Astrocyte (in vitro differentiated cells and primary cell): ENCODE data around the gene AATF. TPM values are rescaled to one million over a fixed set of nuclear protein-coding genes. Genes with fewer than 3 reads are reported as not detected.

Experiments used
- DNase-seq: peaks from one replicate; pipeline ENCODE4 v3.0.0-alpha.2; 2010; ENCODE audit warnings: low read depth
- FAIRE-seq: peaks from 2 replicates; lab custom pipeline; 2011; peaks lifted over from hg19 to GRCh38; lab: Jason Lieb, UNC
- H2AFZ ChIP-seq: 2 replicates; pipeline ENCODE4 v1.6.0; 2012; ENCODE audit warnings: low read depth, low read length, inconsistent platforms
- H3K27ac ChIP-seq: 2 replicates; pipeline ENCODE4 v1.5.1; 2011; ENCODE audit warnings: low read depth, low read length, inconsistent platforms
- H3K27me3 ChIP-seq: 2 replicates; pipeline ENCODE4 v1.6.0; 2011; ENCODE audit warnings: low read length, inconsistent platforms; ENCODE audit not compliant: insufficient read depth
- H3K36me3 ChIP-seq: 2 replicates; pipeline ENCODE4 v1.5.1; 2011; ENCODE audit warnings: low read length, inconsistent platforms; ENCODE audit not compliant: insufficient read depth
- H3K4me1 ChIP-seq: 2 replicates; pipeline ENCODE4 v1.5.1; 2011; ENCODE audit warnings: low read length, inconsistent platforms; ENCODE audit not compliant: insufficient read depth
- H3K4me2 ChIP-seq: 2 replicates; pipeline ENCODE4 v1.6.0; 2012; ENCODE audit warnings: low read length, inconsistent platforms
- H3K4me3 ChIP-seq: 2 replicates; pipeline ENCODE4 v1.5.1; 2011; ENCODE audit warnings: low read depth, mild to moderate bottlenecking, low read length, inconsistent platforms; ENCODE audit not compliant: insufficient read depth
- H3K79me2 ChIP-seq: 2 replicates; pipeline ENCODE4 v1.6.0; 2012; ENCODE audit warnings: mild to moderate bottlenecking, low read length, inconsistent platforms; ENCODE audit not compliant: insufficient read depth
- H3K9ac ChIP-seq: 2 replicates; pipeline ENCODE4 v1.6.0; 2012; ENCODE audit warnings: mild to moderate bottlenecking, low read length, inconsistent platforms
- H3K9me3 ChIP-seq: 2 replicates; pipeline ENCODE4 v1.5.1; 2012; ENCODE audit warnings: low read depth, mild to moderate bottlenecking, low read length, inconsistent platforms; ENCODE audit not compliant: insufficient read depth
- H4K20me1 ChIP-seq: 2 replicates; pipeline ENCODE4 v1.6.0; 2012; ENCODE audit warnings: low read length, inconsistent platforms; ENCODE audit not compliant: insufficient read depth
- H3K27ac Mint-ChIP-seq: one replicate; pipeline ENCODE4 v1.8.0; 2021; ENCODE audit warnings: mild to moderate bottlenecking, mixed read lengths; ENCODE audit not compliant: unreplicated experiment
- H3K27me3 Mint-ChIP-seq: one replicate; pipeline ENCODE4 v1.8.0; 2021; ENCODE audit warnings: low read depth, mixed read lengths; ENCODE audit not compliant: unreplicated experiment
- H3K36me3 Mint-ChIP-seq: one replicate; pipeline ENCODE4 v1.8.0; 2021; ENCODE audit warnings: low read depth, mixed read lengths; ENCODE audit not compliant: unreplicated experiment
- H3K4me1 Mint-ChIP-seq: one replicate; pipeline ENCODE4 v1.8.0; 2021; ENCODE audit warnings: low read depth, mixed read lengths; ENCODE audit not compliant: unreplicated experiment
- H3K4me3 Mint-ChIP-seq: one replicate; pipeline ENCODE4 v1.8.0; 2021; ENCODE audit warnings: mild to moderate bottlenecking, moderate library complexity, mixed read lengths; ENCODE audit not compliant: unreplicated experiment
- H3K9me3 Mint-ChIP-seq: one replicate; pipeline ENCODE4 v1.8.0; 2021; ENCODE audit warnings: mild to moderate bottlenecking, mixed read lengths; ENCODE audit not compliant: unreplicated experiment
- CTCF ChIP-seq: IDR thresholded peaks from 2 replicates; pipeline ENCODE4 v1.5.1; 2011; ENCODE audit warnings: low read depth, mild to moderate bottlenecking, inconsistent platforms, low read length, moderate library complexity; ENCODE audit not compliant: insufficient read depth
- EZH2 ChIP-seq: IDR thresholded peaks from 2 replicates; pipeline ENCODE4 v1.6.1; 2012; ENCODE audit warnings: mild to moderate bottlenecking, low read length, inconsistent platforms; ENCODE audit not compliant: insufficient read depth
- total RNA-seq: library from RNA; stranded (reverse); gene quantifications from 2 replicates; pipeline ENCODE4 v1.2.1, GENCODE V29; 2021

Gene AATF
- total RNA-seq, 1 donor from 2014 or later = 47.1 TPM

- no peak overlapping the region for H3K9ac ChIP-seq
- Mint-ChIP-seq H3K27ac (no peak overlapping the region), H3K4me1 (peaks cover 29% of the 10 kb centered on the region)
Observed at GRCh38 chr17:36929851-36930582, 18.7 kb upstream of the AATF start.

GRCh38 chr17:36930583-36930900 is 18.2 kb upstream of the AATF start:
- Mint-ChIP-seq H3K36me3 (peaks cover 12% of the 10 kb centered on the region), H3K27ac (no peak overlapping the region), H3K9me3 (peaks cover 14% of the 10 kb centered on the region), H3K27me3 (peaks cover 67% of the 10 kb centered on the region), H3K4me1 (peaks cover 29% of the 10 kb centered on the region), H3K4me3 (no peak overlapping the region)
- DNase-seq (no peak), FAIRE-seq (no peak)
- H3K27ac ChIP-seq = no peak overlapping the region
- peaks cover 3% of the 10 kb centered on the region for H3K9me3 ChIP-seq
- peaks cover 25% of the 10 kb centered on the region for H4K20me1 ChIP-seq
- peaks cover 27% of the 10 kb centered on the region for H3K4me1 ChIP-seq
- no peak overlapping the region for H3K4me2 ChIP-seq
- H3K4me3 ChIP-seq = no peak overlapping the region
- H3K36me3 ChIP-seq = no peaks in the 10 kb centered on the region
- H2AFZ ChIP-seq = no peak overlapping the region
- H3K79me2 ChIP-seq = no peaks in the 10 kb centered on the region
- peaks cover 80% of the 10 kb centered on the region for H3K27me3 ChIP-seq
- H3K9ac ChIP-seq = no peak overlapping the region
- TF ChIP-seq EZH2 (no peak), CTCF (no peak)

More at GRCh38 chr17:36929851-36930582, 18.7 kb upstream of the AATF start:
- DNase-seq (no peak), FAIRE-seq (no peak)
- Histone ChIP-seq H3K36me3 (no peaks in the 10 kb centered on the region), H3K27me3 (peaks cover 75% of the 10 kb centered on the region), H3K4me3 (no peak overlapping the region), H4K20me1 (peaks cover 20% of the 10 kb centered on the region), H3K9me3 (peaks cover 3% of the 10 kb centered on the region), H3K4me2 (no peak overlapping the region), H3K27ac (no peak overlapping the region), H2AFZ (no peak overlapping the region), H3K79me2 (no peaks in the 10 kb centered on the region), H3K4me1 (peaks cover 22% of the 10 kb centered on the region)
- H3K9me3 Mint-ChIP-seq = peaks cover 9% of the 10 kb centered on the region
- H3K36me3 Mint-ChIP-seq = peaks cover 12% of the 10 kb centered on the region
- no peak for TF ChIP-seq EZH2
- TF ChIP-seq CTCF = no peak
- H3K4me3 Mint-ChIP-seq = no peak overlapping the region
- H3K27me3 Mint-ChIP-seq = peaks cover 65% of the 10 kb centered on the region

- Mint-ChIP-seq H3K27ac (no peak overlapping the region), H3K9me3 (peaks cover 14% of the 10 kb centered on the region), H3K36me3 (peaks cover 12% of the 10 kb centered on the region), H3K4me3 (no peak overlapping the region), H3K4me1 (peaks cover 28% of the 10 kb centered on the region), H3K27me3 (peaks cover 61% of the 10 kb centered on the region)
- TF ChIP-seq EZH2 (no peak), CTCF (no peak)
- peaks cover 3% of the 10 kb centered on the region for H3K9me3 ChIP-seq
- H3K9ac ChIP-seq = no peak overlapping the region
- peaks cover 27% of the 10 kb centered on the region for H3K4me1 ChIP-seq
- DNase-seq (no peak), FAIRE-seq (no peak)
- H2AFZ ChIP-seq = no peak overlapping the region
- no peak overlapping the region for H3K27ac ChIP-seq
- no peak overlapping the region for H3K4me2 ChIP-seq
- H3K4me3 ChIP-seq = no peak overlapping the region
- peaks cover 85% of the 10 kb centered on the region for H3K27me3 ChIP-seq
- no peaks in the 10 kb centered on the region for H3K79me2 ChIP-seq
- H3K36me3 ChIP-seq = no peaks in the 10 kb centered on the region
- H4K20me1 ChIP-seq = peaks cover 25% of the 10 kb centered on the region
Observed at GRCh38 chr17:36931096-36931696, 17.6 kb upstream of the AATF start.
